SK-N-SH (cell line): ENCODE results near the gene MAGI2.

Experiments used
- CTCF ChIP-seq: fragments of 200-600 bp; sonication (generic); IDR thresholded peaks from 2 replicates; pipeline ENCODE4 v1.6.1; 2017; ENCODE audit warnings: antibody characterized with exemption, mild to moderate bottlenecking, moderate library complexity
- POLR2AphosphoS5 ChIP-seq: IDR thresholded peaks from 2 replicates; pipeline ENCODE4 v1.6.1; 2012; ENCODE audit warnings: low read depth, low read length
- REST ChIP-seq: IDR thresholded peaks from 2 replicates; pipeline ENCODE4 v1.6.1; 2012; ENCODE audit warnings: mild to moderate bottlenecking, low read depth, low read length, moderate library complexity
- TAF1 ChIP-seq: IDR thresholded peaks from 2 replicates; pipeline ENCODE4 v1.6.1; 2012; ENCODE audit warnings: low read depth, mild to moderate bottlenecking, low read length, moderate library complexity, borderline replicate concordance
- TCF12 ChIP-seq: IDR thresholded peaks from 2 replicates; pipeline ENCODE4 v1.4.0; 2012
- USF2 ChIP-seq: fragments of 150-350 bp; IDR thresholded peaks from 2 replicates; pipeline ENCODE4 v1.6.1; 2017; ENCODE audit warnings: antibody characterized with exemption, low read length, low read depth, borderline replicate concordance
- YY1 ChIP-seq: IDR thresholded peaks from 2 replicates; pipeline ENCODE4 v1.4.0; 2012; ENCODE audit warnings: low read depth, mild to moderate bottlenecking

- no peak for TF ChIP-seq USF2
- TF ChIP-seq REST, result no peak
- TF ChIP-seq YY1, result no peak
- no peak for TF ChIP-seq CTCF
- TF ChIP-seq TCF12, result no peak
- TF ChIP-seq TAF1, result no peak
- TF ChIP-seq POLR2AphosphoS5, result no peak
Observed at GRCh38 chr7:79453266-79453557, 255 bp downstream of the MAGI2 start.
